Measurements from ENCODE around the gene ABHD12.

GRCh38 chr20:25276533-25277050, 114.0 kb downstream of the ABHD12 start:
- TF ChIP-seq, protein P1, sequence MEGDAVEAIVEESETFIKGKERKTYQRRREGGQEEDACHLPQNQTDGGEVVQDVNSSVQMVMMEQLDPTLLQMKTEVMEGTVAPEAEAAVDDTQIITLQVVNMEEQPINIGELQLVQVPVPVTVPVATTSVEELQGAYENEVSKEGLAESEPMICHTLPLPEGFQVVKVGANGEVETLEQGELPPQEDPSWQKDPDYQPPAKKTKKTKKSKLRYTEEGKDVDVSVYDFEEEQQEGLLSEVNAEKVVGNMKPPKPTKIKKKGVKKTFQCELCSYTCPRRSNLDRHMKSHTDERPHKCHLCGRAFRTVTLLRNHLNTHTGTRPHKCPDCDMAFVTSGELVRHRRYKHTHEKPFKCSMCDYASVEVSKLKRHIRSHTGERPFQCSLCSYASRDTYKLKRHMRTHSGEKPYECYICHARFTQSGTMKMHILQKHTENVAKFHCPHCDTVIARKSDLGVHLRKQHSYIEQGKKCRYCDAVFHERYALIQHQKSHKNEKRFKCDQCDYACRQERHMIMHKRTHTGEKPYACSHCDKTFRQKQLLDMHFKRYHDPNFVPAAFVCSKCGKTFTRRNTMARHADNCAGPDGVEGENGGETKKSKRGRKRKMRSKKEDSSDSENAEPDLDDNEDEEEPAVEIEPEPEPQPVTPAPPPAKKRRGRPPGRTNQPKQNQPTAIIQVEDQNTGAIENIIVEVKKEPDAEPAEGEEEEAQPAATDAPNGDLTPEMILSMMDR (IDR thresholded peaks at IDR 0.05) = no peak
- no peak for TF ChIP-seq POLR2A (IDR thresholded peaks at IDR 0.05)
- no peak for TF ChIP-seq POLR2AphosphoS5 (IDR thresholded peaks at IDR 0.05)
- no peak for TF ChIP-seq EP300 (IDR thresholded peaks at IDR 0.05)
